Astrocyte (in vitro differentiated cells and primary cell): ENCODE measurements around the gene CELF4. TPM values are rescaled to one million over a fixed set of nuclear protein-coding genes. Genes with fewer than 3 reads are reported as not detected.

Experiments used
- DNase-seq: peaks from one replicate; pipeline ENCODE4 v3.0.0-alpha.2; 2010; ENCODE audit warnings: low read depth
- FAIRE-seq: peaks from 2 replicates; lab custom pipeline; 2011; peaks lifted over from hg19 to GRCh38; lab: Jason Lieb, UNC
- H2AFZ ChIP-seq: 2 replicates; pipeline ENCODE4 v1.6.0; 2012; ENCODE audit warnings: low read depth, low read length, inconsistent platforms
- H3K27ac ChIP-seq: 2 replicates; pipeline ENCODE4 v1.5.1; 2011; ENCODE audit warnings: low read depth, low read length, inconsistent platforms
- H3K27me3 ChIP-seq: 2 replicates; pipeline ENCODE4 v1.6.0; 2011; ENCODE audit warnings: low read length, inconsistent platforms; ENCODE audit not compliant: insufficient read depth
- H3K36me3 ChIP-seq: 2 replicates; pipeline ENCODE4 v1.5.1; 2011; ENCODE audit warnings: low read length, inconsistent platforms; ENCODE audit not compliant: insufficient read depth
- H3K4me1 ChIP-seq: 2 replicates; pipeline ENCODE4 v1.5.1; 2011; ENCODE audit warnings: low read length, inconsistent platforms; ENCODE audit not compliant: insufficient read depth
- H3K4me2 ChIP-seq: 2 replicates; pipeline ENCODE4 v1.6.0; 2012; ENCODE audit warnings: low read length, inconsistent platforms
- H3K4me3 ChIP-seq: 2 replicates; pipeline ENCODE4 v1.5.1; 2011; ENCODE audit warnings: low read depth, mild to moderate bottlenecking, low read length, inconsistent platforms; ENCODE audit not compliant: insufficient read depth
- H3K79me2 ChIP-seq: 2 replicates; pipeline ENCODE4 v1.6.0; 2012; ENCODE audit warnings: mild to moderate bottlenecking, low read length, inconsistent platforms; ENCODE audit not compliant: insufficient read depth
- H3K9ac ChIP-seq: 2 replicates; pipeline ENCODE4 v1.6.0; 2012; ENCODE audit warnings: mild to moderate bottlenecking, low read length, inconsistent platforms
- H3K9me3 ChIP-seq: 2 replicates; pipeline ENCODE4 v1.5.1; 2012; ENCODE audit warnings: low read depth, mild to moderate bottlenecking, low read length, inconsistent platforms; ENCODE audit not compliant: insufficient read depth
- H4K20me1 ChIP-seq: 2 replicates; pipeline ENCODE4 v1.6.0; 2012; ENCODE audit warnings: low read length, inconsistent platforms; ENCODE audit not compliant: insufficient read depth
- H3K27ac Mint-ChIP-seq: one replicate; pipeline ENCODE4 v1.8.0; 2021; ENCODE audit warnings: mild to moderate bottlenecking, mixed read lengths; ENCODE audit not compliant: unreplicated experiment
- H3K27me3 Mint-ChIP-seq: one replicate; pipeline ENCODE4 v1.8.0; 2021; ENCODE audit warnings: low read depth, mixed read lengths; ENCODE audit not compliant: unreplicated experiment
- H3K36me3 Mint-ChIP-seq: one replicate; pipeline ENCODE4 v1.8.0; 2021; ENCODE audit warnings: low read depth, mixed read lengths; ENCODE audit not compliant: unreplicated experiment
- H3K4me1 Mint-ChIP-seq: one replicate; pipeline ENCODE4 v1.8.0; 2021; ENCODE audit warnings: low read depth, mixed read lengths; ENCODE audit not compliant: unreplicated experiment
- H3K4me3 Mint-ChIP-seq: one replicate; pipeline ENCODE4 v1.8.0; 2021; ENCODE audit warnings: mild to moderate bottlenecking, moderate library complexity, mixed read lengths; ENCODE audit not compliant: unreplicated experiment
- H3K9me3 Mint-ChIP-seq: one replicate; pipeline ENCODE4 v1.8.0; 2021; ENCODE audit warnings: mild to moderate bottlenecking, mixed read lengths; ENCODE audit not compliant: unreplicated experiment
- EZH2 ChIP-seq: IDR thresholded peaks from 2 replicates; pipeline ENCODE4 v1.6.1; 2012; ENCODE audit warnings: mild to moderate bottlenecking, low read length, inconsistent platforms; ENCODE audit not compliant: insufficient read depth
- total RNA-seq: library from RNA; stranded (reverse); gene quantifications from 2 replicates; pipeline ENCODE4 v1.2.1, GENCODE V29; 2021
- TF ChIP-seq, protein P1 (sequence below): IDR thresholded peaks from 2 replicates; pipeline ENCODE4 v1.5.1; 2011; ENCODE audit warnings: low read depth, mild to moderate bottlenecking, inconsistent platforms, low read length, moderate library complexity; ENCODE audit not compliant: insufficient read depth

Gene CELF4
- total RNA-seq, 1 donor from 2014 or later, result 0.16 TPM

- no peaks in the 10 kb centered on the region for H3K27me3 ChIP-seq
- Mint-ChIP-seq H3K9me3 (no peaks in the 10 kb centered on the region), H3K27ac (no peak overlapping the region), H3K4me3 (no peak overlapping the region), H3K27me3 (peaks cover 22% of the 10 kb centered on the region), H3K36me3 (no peaks in the 10 kb centered on the region), H3K4me1 (peaks cover 8% of the 10 kb centered on the region)
- H3K4me2 ChIP-seq, result no peak overlapping the region
- no peaks in the 10 kb centered on the region for H3K79me2 ChIP-seq
- no peaks in the 10 kb centered on the region for H3K4me1 ChIP-seq
- H3K9me3 ChIP-seq, result no peaks in the 10 kb centered on the region
- H3K9ac ChIP-seq, result no peak overlapping the region
- no peak for TF ChIP-seq EZH2
- TF ChIP-seq, protein P1, sequence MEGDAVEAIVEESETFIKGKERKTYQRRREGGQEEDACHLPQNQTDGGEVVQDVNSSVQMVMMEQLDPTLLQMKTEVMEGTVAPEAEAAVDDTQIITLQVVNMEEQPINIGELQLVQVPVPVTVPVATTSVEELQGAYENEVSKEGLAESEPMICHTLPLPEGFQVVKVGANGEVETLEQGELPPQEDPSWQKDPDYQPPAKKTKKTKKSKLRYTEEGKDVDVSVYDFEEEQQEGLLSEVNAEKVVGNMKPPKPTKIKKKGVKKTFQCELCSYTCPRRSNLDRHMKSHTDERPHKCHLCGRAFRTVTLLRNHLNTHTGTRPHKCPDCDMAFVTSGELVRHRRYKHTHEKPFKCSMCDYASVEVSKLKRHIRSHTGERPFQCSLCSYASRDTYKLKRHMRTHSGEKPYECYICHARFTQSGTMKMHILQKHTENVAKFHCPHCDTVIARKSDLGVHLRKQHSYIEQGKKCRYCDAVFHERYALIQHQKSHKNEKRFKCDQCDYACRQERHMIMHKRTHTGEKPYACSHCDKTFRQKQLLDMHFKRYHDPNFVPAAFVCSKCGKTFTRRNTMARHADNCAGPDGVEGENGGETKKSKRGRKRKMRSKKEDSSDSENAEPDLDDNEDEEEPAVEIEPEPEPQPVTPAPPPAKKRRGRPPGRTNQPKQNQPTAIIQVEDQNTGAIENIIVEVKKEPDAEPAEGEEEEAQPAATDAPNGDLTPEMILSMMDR, result no peak
- no peaks in the 10 kb centered on the region for H3K36me3 ChIP-seq
- DNase-seq, result no peak
- H4K20me1 ChIP-seq, result no peaks in the 10 kb centered on the region
- H3K4me3 ChIP-seq, result no peak overlapping the region
- no peak overlapping the region for H2AFZ ChIP-seq
- FAIRE-seq, result no peak
- no peak overlapping the region for H3K27ac ChIP-seq
Observed at GRCh38 chr18:37316468-37316867, 249.1 kb downstream of the CELF4 start.

DNA sequence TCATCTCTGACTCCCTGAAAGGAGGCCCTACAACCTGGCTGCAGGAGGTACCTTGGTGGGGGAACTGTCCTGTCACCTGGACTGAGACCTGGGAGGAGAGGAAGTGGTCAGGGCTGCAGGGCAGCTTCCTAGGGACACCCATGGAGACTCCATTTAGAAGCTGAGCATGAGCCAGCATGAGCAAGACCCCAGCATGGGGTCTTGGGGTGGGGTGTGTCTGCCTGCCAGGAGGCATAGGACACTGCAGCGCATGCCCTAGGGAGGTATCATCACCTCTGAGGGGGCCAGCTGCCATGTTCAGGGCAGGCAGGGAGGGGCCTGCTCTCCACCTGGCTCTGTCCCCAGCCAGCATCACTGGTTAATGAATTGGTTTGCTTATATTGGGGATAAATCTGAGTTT is 249.7 kb downstream of the CELF4 start:
- no peak overlapping the region for H3K9ac ChIP-seq
- peaks cover 11% of the 10 kb centered on the region for H3K4me1 Mint-ChIP-seq
- H4K20me1 ChIP-seq, result no peaks in the 10 kb centered on the region
- H3K27me3 Mint-ChIP-seq, result peaks cover 19% of the 10 kb centered on the region
- no peaks in the 10 kb centered on the region for H3K36me3 Mint-ChIP-seq
- TF ChIP-seq EZH2, result no peak
- TF ChIP-seq, protein P1, result no peak
- H3K27ac ChIP-seq, result no peak overlapping the region
- no peak overlapping the region for H3K4me3 Mint-ChIP-seq
- no peaks in the 10 kb centered on the region for H3K4me1 ChIP-seq
- no peaks in the 10 kb centered on the region for H3K9me3 ChIP-seq
- H2AFZ ChIP-seq, result no peak overlapping the region
- no peaks in the 10 kb centered on the region for H3K27me3 ChIP-seq
- no peaks in the 10 kb centered on the region for H3K79me2 ChIP-seq
- H3K9me3 Mint-ChIP-seq, result no peaks in the 10 kb centered on the region
- H3K4me3 ChIP-seq, result no peak overlapping the region
- H3K4me2 ChIP-seq, result no peak overlapping the region
- no peak for DNase-seq
- FAIRE-seq, result no peak
- H3K36me3 ChIP-seq, result no peaks in the 10 kb centered on the region
- no peak overlapping the region for H3K27ac Mint-ChIP-seq

DNA sequence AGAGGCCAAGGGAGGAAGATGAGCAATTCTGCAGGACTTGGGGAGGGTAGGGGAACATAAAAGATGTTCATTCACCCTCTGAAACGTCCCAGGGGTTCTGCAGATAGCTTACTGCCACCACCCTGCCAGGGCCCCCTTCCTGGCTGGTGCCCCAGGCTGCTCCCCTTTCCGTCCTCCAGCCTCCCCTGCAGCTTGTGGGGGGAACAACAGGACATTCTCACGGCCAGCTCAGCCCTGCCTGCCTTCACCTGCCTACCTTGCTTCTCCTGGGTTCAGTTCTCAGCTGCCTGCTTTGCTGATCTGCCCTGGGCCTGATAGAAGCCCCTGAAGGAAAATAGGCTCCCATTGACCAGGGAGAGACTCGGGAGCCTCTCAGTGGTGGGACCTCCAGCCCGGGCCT is 251.1 kb downstream of the CELF4 start:
- peaks cover 21% of the 10 kb centered on the region for H3K4me1 Mint-ChIP-seq
- H3K36me3 Mint-ChIP-seq, result no peaks in the 10 kb centered on the region
- no peak for FAIRE-seq

More for the DNA sequence above, 251.1 kb downstream of the CELF4 start:
- Histone ChIP-seq H2AFZ (no peak overlapping the region), H3K4me3 (no peak overlapping the region), H3K27ac (no peak overlapping the region), H3K4me1 (no peaks in the 10 kb centered on the region), H3K27me3 (no peaks in the 10 kb centered on the region), H4K20me1 (no peaks in the 10 kb centered on the region), H3K9me3 (no peaks in the 10 kb centered on the region), H3K9ac (no peak overlapping the region), H3K36me3 (no peaks in the 10 kb centered on the region), H3K4me2 (no peak overlapping the region), H3K79me2 (no peaks in the 10 kb centered on the region)
- TF ChIP-seq, protein P1, result no peak
- TF ChIP-seq EZH2, result no peak
- no peaks in the 10 kb centered on the region for H3K9me3 Mint-ChIP-seq
- H3K27me3 Mint-ChIP-seq, result peaks cover 22% of the 10 kb centered on the region
- no peak overlapping the region for H3K27ac Mint-ChIP-seq
- no peak overlapping the region for H3K4me3 Mint-ChIP-seq
- DNase-seq, result no peak
